HEK293T (cell line): ENCODE data around the gene NTNG2.
"Not testable (repeated sequence)": the region's sequence is repeated elsewhere in the genome, so short reads cannot be mapped to it uniquely, and the experiment has no call there.

Experiments used
- CTCF ChIA-PET: fragments of 350-600 bp; formaldehyde crosslinking; extraction: SDS; loops from one replicate; lab custom pipeline; 2021; ENCODE audit warnings: antibody characterized with exemption, inconsistent platforms; lab: Yijun Ruan, JAX
- POLR2A ChIA-PET: fragments of 350-600 bp; formaldehyde crosslinking; extraction: SDS; loops from one replicate; lab custom pipeline; 2020; ENCODE audit warnings: antibody characterized with exemption, inconsistent platforms; lab: Yijun Ruan, JAX
- DNase-seq: peaks from one replicate; pipeline ENCODE4 v3.0.0; 2012; ENCODE audit warnings: mixed read lengths; ENCODE audit errors: extremely low spot score
- ARNT ChIP-seq: fragments of 450-650 bp; IDR thresholded peaks from 2 replicates; pipeline ENCODE4 v1.6.1; 2017; ENCODE audit warnings: mild to moderate bottlenecking
- BHLHE40 ChIP-seq: fragments of 450-650 bp; IDR thresholded peaks from 2 replicates; pipeline ENCODE4 v1.6.1; 2016; ENCODE audit warnings: mild to moderate bottlenecking, moderate library complexity, borderline replicate concordance
- CTBP1 ChIP-seq: fragments of 450-650 bp; IDR thresholded peaks from 2 replicates; pipeline ENCODE4 v1.6.1; 2016; ENCODE audit warnings: borderline replicate concordance
- ELF4 ChIP-seq: fragments of 450-650 bp; IDR thresholded peaks from 2 replicates; pipeline ENCODE4 v1.6.1; 2017; ENCODE audit warnings: antibody characterized with exemption
- FOXA1 ChIP-seq: fragments of 450-650 bp; IDR thresholded peaks from 2 replicates; pipeline ENCODE4 v1.6.1; 2016; ENCODE audit warnings: mild to moderate bottlenecking
- FOXK2 ChIP-seq: fragments of 450-650 bp; IDR thresholded peaks from 2 replicates; pipeline ENCODE4 v1.6.1; 2016; ENCODE audit warnings: mild to moderate bottlenecking
- FOXM1 ChIP-seq: fragments of 450-650 bp; IDR thresholded peaks from 2 replicates; pipeline ENCODE4 v1.6.1; 2017; ENCODE audit warnings: mild to moderate bottlenecking, borderline replicate concordance
- HDGF ChIP-seq: fragments of 450-650 bp; IDR thresholded peaks from 2 replicates; pipeline ENCODE4 v1.6.1; 2017; ENCODE audit warnings: antibody characterized with exemption, borderline replicate concordance
- L3MBTL2 ChIP-seq: fragments of 450-650 bp; conservative IDR thresholded peaks from 2 replicates; pipeline ENCODE4 v1.6.1; 2016; ENCODE audit warnings: mild to moderate bottlenecking
- LEF1 ChIP-seq: fragments of 450-650 bp; IDR thresholded peaks from 2 replicates; pipeline ENCODE4 v1.6.1; 2017; ENCODE audit warnings: mild to moderate bottlenecking, borderline replicate concordance
- NFRKB ChIP-seq: fragments of 450-650 bp; IDR thresholded peaks from 2 replicates; pipeline ENCODE4 v1.6.1; 2016; ENCODE audit warnings: mild to moderate bottlenecking, moderate library complexity
- PKNOX1 ChIP-seq: fragments of 450-650 bp; IDR thresholded peaks from 2 replicates; pipeline ENCODE4 v1.6.1; 2016
- SP1 ChIP-seq: fragments of 450-650 bp; IDR thresholded peaks from 2 replicates; pipeline ENCODE4 v1.6.1; 2017
- SUZ12 ChIP-seq: fragments of 450-650 bp; IDR thresholded peaks from 2 replicates; pipeline ENCODE4 v1.6.1; 2016; ENCODE audit warnings: mild to moderate bottlenecking
- TARDBP ChIP-seq: fragments of 450-650 bp; IDR thresholded peaks from 2 replicates; pipeline ENCODE4 v1.6.1; 2016
- ZNF384 ChIP-seq: fragments of 450-650 bp; IDR thresholded peaks from 2 replicates; pipeline ENCODE4 v1.6.1; 2016

Gene NTNG2

GRCh38 chr9:132125361-132125760, 36.5 kb upstream of the NTNG2 start:
- no peak for DNase-seq
- CTCF ChIA-PET, result no interaction called here
- POLR2A ChIA-PET, result no interaction called here
- TF ChIP-seq NFRKB (no peak), SUZ12 (no peak), ELF4 (no peak), CTBP1 (no peak), LEF1 (no peak), PKNOX1 (no peak), BHLHE40 (no peak), L3MBTL2 (no peak), FOXM1 (no peak), ARNT (no peak), SP1 (no peak), TARDBP (no peak), FOXA1 (no peak), ZNF384 (no peak)

GRCh38 chr9:132125944-132126679, 35.7 kb upstream of the NTNG2 start:
- CTCF ChIA-PET, result no interaction called here
- no peak for TF ChIP-seq ELF4
- TF ChIP-seq FOXA1, result no peak
- TF ChIP-seq PKNOX1, result no peak
- TF ChIP-seq NFRKB, result no peak
- TF ChIP-seq L3MBTL2, result no peak
- TF ChIP-seq ZNF384, result no peak
- no peak for TF ChIP-seq FOXM1
- TF ChIP-seq FOXK2, result no peak
- no peak for TF ChIP-seq SP1
- no peak for TF ChIP-seq LEF1
- TF ChIP-seq SUZ12, result no peak
- no peak for TF ChIP-seq CTBP1
- no peak for TF ChIP-seq ARNT
- POLR2A ChIA-PET, result no interaction called here
- no peak for DNase-seq

- no peak for DNase-seq
- TF ChIP-seq SP1 (no peak), TARDBP (no peak), FOXK2 (no peak), ELF4 (no peak), HDGF (no peak), BHLHE40 (no peak)
- POLR2A ChIA-PET, result no interaction called here
- CTCF ChIA-PET, result no interaction called here
Measured at GRCh38 chr9:132126680-132127236, 35.1 kb upstream of the NTNG2 start.

GRCh38 chr9:132127888-132128534, 33.8 kb upstream of the NTNG2 start:
- POLR2A ChIA-PET, result no interaction called here
- CTCF ChIA-PET, result no interaction called here
- DNase-seq, result no peak

GRCh38 chr9:132129535-132129934, 32.3 kb upstream of the NTNG2 start:
- CTCF ChIA-PET, result no interaction called here
- POLR2A ChIA-PET, result no interaction called here
- TF ChIP-seq CTBP1 (no peak), LEF1 (no peak), SP1 (no peak), NFRKB (no peak), ARNT (no peak), HDGF (no peak), SUZ12 (no peak), FOXA1 (no peak), FOXM1 (no peak), ZNF384 (no peak), L3MBTL2 (no peak), BHLHE40 (no peak), ELF4 (no peak), PKNOX1 (no peak), TARDBP (no peak), FOXK2 (no peak)
- no peak for DNase-seq

More at GRCh38 chr9:132127888-132128534, 33.8 kb upstream of the NTNG2 start:
- TF ChIP-seq FOXK2 (no peak), LEF1 (no peak), FOXA1 (no peak), CTBP1 (no peak)

- CTCF ChIA-PET, POLR2A ChIA-PET, DNase-seq: not testable (repeated sequence)
Measured at GRCh38 chr9:132134085-132134484, 27.8 kb upstream of the NTNG2 start.
